ENCODE data around the gene ABTB2. TPM values are rescaled to one million over a fixed set of nuclear protein-coding genes. Genes with fewer than 3 reads are reported as not detected.

ABTB2 gene
- total RNA-seq, 4 donors from 2014 or later: 2.9 to 8.2 (median 6.6) TPM

- Histone ChIP-seq H3K36me3 (no peaks in the 10 kb centered on the region), H3K4me3 (no peak overlapping the region), H3K27me3 (no peaks in the 10 kb centered on the region), H3K4me1 (peaks cover 0 to 19% of the 10 kb centered on the region in 2 donors), H3K27ac (peak overlapping the region in 1 of 2 donors; percentile 19), H3K9me3 (no peaks in the 10 kb centered on the region)
- intact Hi-C loops (cut with DNase I; ENCODE audit: low total_unique reads): loop anchor here (10.0 kb wide), 1 partner anchor 84 kb away; no protein-coding TSS in a partner anchor
- TF ChIP-seq CTCF (IDR thresholded peaks at IDR 0.05) (no peak), POLR2A (IDR thresholded peaks at IDR 0.05) (no peak)
- no peak for DNase-seq
These were observed 8.9 kb downstream of the ABTB2 start for GRCh38 chr11:34348919-34349318.

GRCh38 chr11:34348096-34348495 lies 9.7 kb downstream of the ABTB2 start:
- Histone ChIP-seq H3K36me3 (no peaks in the 10 kb centered on the region), H3K4me1 (peaks cover 0 to 19% of the 10 kb centered on the region in 2 donors), H3K9me3 (no peaks in the 10 kb centered on the region), H3K27me3 (no peaks in the 10 kb centered on the region), H3K27ac (peak overlapping the region; percentile 19), H3K4me3 (no peak overlapping the region)
- DNase-seq: no peak
- intact Hi-C loops (cut with DNase I; ENCODE audit: low total_unique reads): loop anchor here (10.0 kb wide), 1 partner anchor 83 kb away; no protein-coding TSS in a partner anchor
- TF ChIP-seq CTCF (IDR thresholded peaks at IDR 0.05): no peak
- TF ChIP-seq POLR2A (IDR thresholded peaks at IDR 0.05): no peak

- peak in 1 of 2 donors; percentile 48 for DNase-seq
- intact Hi-C loops (cut with DNase I; ENCODE audit: low total_unique reads): loop anchor here (10.0 kb wide), 1 partner anchor 82 kb away; no protein-coding TSS in a partner anchor
- Histone ChIP-seq H3K27ac (peak overlapping the region; percentile 66 to 81), H3K4me3 (no peak overlapping the region), H3K9me3 (no peaks in the 10 kb centered on the region), H3K36me3 (no peaks in the 10 kb centered on the region), H3K27me3 (no peaks in the 10 kb centered on the region), H3K4me1 (peaks cover 3 to 19% of the 10 kb centered on the region in 2 donors)
- TF ChIP-seq CTCF (IDR thresholded peaks at IDR 0.05) (no peak), POLR2A (IDR thresholded peaks at IDR 0.05) (no peak)
These were observed 11.3 kb downstream of the ABTB2 start for GRCh38 chr11:34346551-34346950.

GRCh38 chr11:34345991-34346480 lies 11.8 kb downstream of the ABTB2 start:
- H3K27me3 ChIP-seq: no peaks in the 10 kb centered on the region
- intact Hi-C loops (cut with DNase I; ENCODE audit: low total_unique reads): loop anchor here (10.0 kb wide), 1 partner anchor 81 kb away; no protein-coding TSS in a partner anchor
- no peak for TF ChIP-seq CTCF (IDR thresholded peaks at IDR 0.05)
- no peak overlapping the region for H3K4me3 ChIP-seq
- H3K9me3 ChIP-seq: no peaks in the 10 kb centered on the region
- H3K4me1 ChIP-seq: peaks cover 5 to 19% of the 10 kb centered on the region in 2 donors
- H3K36me3 ChIP-seq: no peaks in the 10 kb centered on the region
- H3K27ac ChIP-seq: peak overlapping the region; percentile 66 to 81
- peak; percentile 45 to 47 for DNase-seq

- Histone ChIP-seq H3K4me3 (no peak overlapping the region), H3K27ac (peak overlapping the region; percentile 66 to 81), H3K36me3 (no peaks in the 10 kb centered on the region), H3K27me3 (no peaks in the 10 kb centered on the region), H3K9me3 (no peaks in the 10 kb centered on the region), H3K4me1 (peaks cover 7 to 19% of the 10 kb centered on the region in 2 donors)
- TF ChIP-seq CTCF (IDR thresholded peaks at IDR 0.05) (no peak), POLR2A (IDR thresholded peaks at IDR 0.05) (no peak)
- intact Hi-C loops (cut with DNase I; ENCODE audit: low total_unique reads): loop anchor here (10.0 kb wide), 1 partner anchor 81 kb away; no protein-coding TSS in a partner anchor
- DNase-seq: no peak
These were observed 12.3 kb downstream of the ABTB2 start for GRCh38 chr11:34345540-34345876.
